ENCODE measurements around the gene LIN7C. TPM values are rescaled to one million over a fixed set of nuclear protein-coding genes. Genes with fewer than 3 reads are reported as not detected.
A peak's percentile ranks its signal among the peaks of the same experiment; 100 is the strongest.

LIN7C gene, protein sequence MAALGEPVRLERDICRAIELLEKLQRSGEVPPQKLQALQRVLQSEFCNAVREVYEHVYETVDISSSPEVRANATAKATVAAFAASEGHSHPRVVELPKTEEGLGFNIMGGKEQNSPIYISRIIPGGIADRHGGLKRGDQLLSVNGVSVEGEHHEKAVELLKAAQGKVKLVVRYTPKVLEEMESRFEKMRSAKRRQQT
- total RNA-seq = 10 to 100 TPM; 30.0 to 48.7 TPM

DNA sequence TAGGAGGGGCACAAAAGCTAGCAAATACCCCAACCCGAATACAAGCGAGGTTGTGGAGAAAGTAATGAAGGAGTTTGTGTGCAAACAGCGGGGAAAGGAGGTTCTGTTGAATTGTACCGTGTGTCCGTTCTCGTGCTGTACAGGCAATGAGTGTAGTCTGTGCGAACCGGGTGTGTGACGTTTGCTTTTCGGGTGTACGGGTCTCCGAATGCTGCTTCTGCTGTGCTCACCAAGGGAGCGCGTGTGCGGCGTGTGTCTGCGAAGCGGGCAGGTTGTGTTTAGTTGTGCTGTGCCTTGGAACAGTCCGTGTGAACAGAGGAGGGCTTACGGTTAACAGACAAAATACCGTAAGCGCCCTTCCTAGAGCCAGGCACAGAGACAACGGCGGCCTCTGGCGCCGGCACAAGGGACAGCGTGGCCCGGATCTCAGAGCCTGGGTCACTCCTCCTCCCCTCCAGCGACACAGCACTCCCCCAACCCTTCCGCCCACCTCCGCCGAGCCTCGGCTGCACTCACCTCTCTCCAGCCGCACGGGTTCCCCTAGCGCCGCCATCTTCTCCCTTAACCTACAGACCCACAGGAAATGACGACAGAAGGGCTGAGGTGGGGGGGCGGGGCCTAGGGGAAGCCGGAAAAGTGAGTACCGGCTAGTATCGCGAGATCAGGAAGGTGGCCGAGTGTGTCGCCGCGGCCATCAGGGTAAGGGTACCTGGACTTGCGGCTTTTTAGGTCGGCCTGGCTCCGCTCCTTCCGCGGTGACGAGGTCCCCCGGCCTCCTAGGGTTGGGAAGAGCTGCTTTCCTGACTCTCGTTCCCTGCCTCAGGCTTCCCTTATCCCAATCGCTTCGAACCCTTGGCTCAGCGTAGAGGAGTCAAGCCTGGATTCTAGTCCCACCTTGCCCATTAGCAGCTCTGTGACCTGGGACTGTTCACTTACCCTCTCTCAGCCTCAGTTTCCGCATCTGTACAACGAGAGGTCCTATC is at the start of gene LIN7C:
TSS of gene LIN7C (minus strand) at position 570 of the 983 bp plus-strand sequence. CDS start at position 553, 17 bp downstream.
- TF ChIP-seq, protein P1, sequence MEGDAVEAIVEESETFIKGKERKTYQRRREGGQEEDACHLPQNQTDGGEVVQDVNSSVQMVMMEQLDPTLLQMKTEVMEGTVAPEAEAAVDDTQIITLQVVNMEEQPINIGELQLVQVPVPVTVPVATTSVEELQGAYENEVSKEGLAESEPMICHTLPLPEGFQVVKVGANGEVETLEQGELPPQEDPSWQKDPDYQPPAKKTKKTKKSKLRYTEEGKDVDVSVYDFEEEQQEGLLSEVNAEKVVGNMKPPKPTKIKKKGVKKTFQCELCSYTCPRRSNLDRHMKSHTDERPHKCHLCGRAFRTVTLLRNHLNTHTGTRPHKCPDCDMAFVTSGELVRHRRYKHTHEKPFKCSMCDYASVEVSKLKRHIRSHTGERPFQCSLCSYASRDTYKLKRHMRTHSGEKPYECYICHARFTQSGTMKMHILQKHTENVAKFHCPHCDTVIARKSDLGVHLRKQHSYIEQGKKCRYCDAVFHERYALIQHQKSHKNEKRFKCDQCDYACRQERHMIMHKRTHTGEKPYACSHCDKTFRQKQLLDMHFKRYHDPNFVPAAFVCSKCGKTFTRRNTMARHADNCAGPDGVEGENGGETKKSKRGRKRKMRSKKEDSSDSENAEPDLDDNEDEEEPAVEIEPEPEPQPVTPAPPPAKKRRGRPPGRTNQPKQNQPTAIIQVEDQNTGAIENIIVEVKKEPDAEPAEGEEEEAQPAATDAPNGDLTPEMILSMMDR (IDR thresholded peaks at IDR 0.05) = peak in 3 of 4 experiments; percentile 5 to 11 (median 7)
- peak; percentile 87 for TF ChIP-seq POLR2A (IDR thresholded peaks at IDR 0.05)
- TF ChIP-seq POLR2AphosphoS5 (IDR thresholded peaks at IDR 0.05) = peak; percentile 97
- intact Hi-C loops (cut with DNase I) = no loop called here
- no peaks in the 10 kb centered on the region for H3K27me3 ChIP-seq (replicated peaks; ENCODE audit: insufficient read depth)
- H3K27ac ChIP-seq = peak within 1 kb of the TSS; percentile 86 to 90
- no peaks in the 10 kb centered on the region for H3K9me3 ChIP-seq
- H3K4me3 ChIP-seq = peak within 1 kb of the TSS; percentile 80 to 87
- H3K4me1 ChIP-seq (replicated peaks) = peaks cover 7% of the 10 kb centered on the region
- WGBS = under 1% methylated on average over 60 of the region's 60 CpGs
- peak; percentile 96 for DNase-seq (ENCODE audit: low spot score)
- no peaks in the 10 kb centered on the region for H3K36me3 ChIP-seq

DNA sequence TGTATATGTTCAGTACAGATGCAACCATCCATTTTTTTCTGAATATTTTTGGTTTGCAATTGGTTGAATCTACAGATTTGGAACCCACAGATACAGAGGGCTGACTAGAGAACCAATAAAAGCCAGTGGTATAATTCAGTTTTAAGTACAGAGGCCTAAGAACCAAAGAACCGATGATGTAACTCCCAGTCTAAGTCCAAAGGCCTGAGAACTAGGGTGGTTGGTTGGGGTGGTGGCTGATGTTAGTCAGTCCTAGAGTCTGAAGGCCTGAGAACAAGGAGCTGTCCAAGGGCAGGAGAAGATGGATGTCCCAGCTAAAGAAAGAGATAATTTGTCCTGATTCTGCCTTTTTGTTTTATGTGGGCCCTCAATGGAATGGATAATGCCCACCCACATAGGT is 48.7 kb upstream of the LIN7C start:
- no peaks in the 10 kb centered on the region for H3K27me3 ChIP-seq (replicated peaks; ENCODE audit: insufficient read depth)
- no peak for DNase-seq (ENCODE audit: low spot score)
- TF ChIP-seq POLR2AphosphoS5 (IDR thresholded peaks at IDR 0.05) (no peak), POLR2A (IDR thresholded peaks at IDR 0.05) (no peak)
- TF ChIP-seq, protein P1 (IDR thresholded peaks at IDR 0.05) = no peak
- no peak overlapping the region for H3K27ac ChIP-seq
- no peaks in the 10 kb centered on the region for H3K36me3 ChIP-seq
- intact Hi-C loops (cut with DNase I) = no loop called here
- H3K4me1 ChIP-seq (replicated peaks) = no peaks in the 10 kb centered on the region
- H3K4me3 ChIP-seq = no peak overlapping the region
- H3K9me3 ChIP-seq = no peaks in the 10 kb centered on the region
- WGBS = 100% methylated on average over 1 of the region's 1 CpG

DNA sequence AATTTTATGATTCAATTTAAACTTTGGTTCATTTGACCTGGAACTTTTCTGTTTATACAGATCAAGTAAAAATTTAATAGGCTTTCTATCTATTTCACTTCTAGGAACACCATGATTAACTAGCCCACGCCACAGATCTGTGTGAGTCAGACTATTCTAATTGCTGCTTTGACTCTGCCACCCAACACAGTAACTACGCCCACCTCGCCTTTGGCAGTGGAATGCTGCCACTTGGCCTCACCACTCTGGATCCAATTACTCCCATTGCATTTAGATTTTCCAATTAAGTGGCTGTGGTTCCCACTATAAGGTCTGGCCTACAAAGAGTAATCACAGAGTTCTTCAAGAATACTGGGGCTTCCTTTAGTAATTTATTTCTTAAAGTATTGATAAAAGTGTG is 46.6 kb upstream of the LIN7C start:
- WGBS = 44% methylated on average over 3 of the region's 3 CpGs
- H3K27ac ChIP-seq = no peak overlapping the region
- no peak for TF ChIP-seq POLR2A (IDR thresholded peaks at IDR 0.05)
- TF ChIP-seq POLR2AphosphoS5 (IDR thresholded peaks at IDR 0.05) = no peak
- TF ChIP-seq, protein P1 (IDR thresholded peaks at IDR 0.05) = no peak
- no peak overlapping the region for H3K4me3 ChIP-seq
- no peaks in the 10 kb centered on the region for H3K4me1 ChIP-seq (replicated peaks)
- H3K9me3 ChIP-seq = no peaks in the 10 kb centered on the region
- H3K27me3 ChIP-seq (replicated peaks; ENCODE audit: insufficient read depth) = no peaks in the 10 kb centered on the region
- no peaks in the 10 kb centered on the region for H3K36me3 ChIP-seq
- no peak for DNase-seq (ENCODE audit: low spot score)
- intact Hi-C loops (cut with DNase I) = no loop called here

DNA sequence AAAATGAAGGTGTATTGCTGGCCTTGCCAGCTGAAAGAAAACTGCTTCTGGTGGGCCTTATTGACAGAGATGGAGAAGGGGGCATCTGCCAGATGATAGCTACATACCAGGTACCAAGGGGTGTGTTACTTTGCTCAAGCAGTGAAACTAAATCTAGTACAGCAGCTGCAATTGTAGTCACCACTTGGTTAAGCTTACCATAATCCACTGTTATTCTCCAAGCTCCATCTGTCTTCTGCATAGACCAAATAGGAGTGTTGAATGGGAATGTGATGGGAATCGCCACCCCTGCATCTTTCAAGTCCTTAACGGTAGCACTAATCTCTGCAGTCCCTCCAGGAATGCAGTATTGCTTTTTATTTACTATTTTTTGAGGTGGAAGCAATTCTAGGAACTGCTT is 45.8 kb upstream of the LIN7C start:
- 89% methylated on average over 2 of the region's 2 CpGs for WGBS
- intact Hi-C loops (cut with DNase I) = no loop called here
- H3K36me3 ChIP-seq = no peaks in the 10 kb centered on the region
- TF ChIP-seq POLR2A (IDR thresholded peaks at IDR 0.05) = no peak
- TF ChIP-seq POLR2AphosphoS5 (IDR thresholded peaks at IDR 0.05) = no peak
- TF ChIP-seq, protein P1 (IDR thresholded peaks at IDR 0.05) = no peak
- no peak overlapping the region for H3K27ac ChIP-seq
- no peak for DNase-seq (ENCODE audit: low spot score)
- H3K9me3 ChIP-seq = no peaks in the 10 kb centered on the region
- H3K4me1 ChIP-seq (replicated peaks) = no peaks in the 10 kb centered on the region
- H3K4me3 ChIP-seq = no peak overlapping the region
- H3K27me3 ChIP-seq (replicated peaks; ENCODE audit: insufficient read depth) = no peaks in the 10 kb centered on the region
